Endothelial cell (in vitro differentiated cells): Measurements from ENCODE around the gene CLCA4. TPM values are rescaled to one million over a fixed set of nuclear protein-coding genes. Genes with fewer than 3 reads are reported as not detected.

Source experiments
- DNase-seq: peaks from one replicate; pipeline ENCODE4 v3.0.0; 2021; ENCODE audit warnings: low spot score
- H3K27ac Mint-ChIP-seq: one replicate; pipeline ENCODE4 v1.8.0; 2021; ENCODE audit warnings: mixed read lengths, inconsistent platforms; ENCODE audit not compliant: unreplicated experiment
- H3K27me3 Mint-ChIP-seq: one replicate; pipeline ENCODE4 v1.8.0; 2021; ENCODE audit warnings: mild to moderate bottlenecking, moderate library complexity, mixed read lengths, inconsistent platforms; ENCODE audit not compliant: unreplicated experiment
- H3K36me3 Mint-ChIP-seq: one replicate; pipeline ENCODE4 v1.8.0; 2021; ENCODE audit warnings: mild to moderate bottlenecking, low read depth, mixed read lengths, inconsistent platforms; ENCODE audit not compliant: unreplicated experiment
- H3K4me1 Mint-ChIP-seq: one replicate; pipeline ENCODE4 v1.8.0; 2021; ENCODE audit warnings: mild to moderate bottlenecking, mixed read lengths, inconsistent platforms; ENCODE audit not compliant: unreplicated experiment
- H3K4me3 Mint-ChIP-seq: one replicate; pipeline ENCODE4 v1.8.0; 2021; ENCODE audit warnings: mild to moderate bottlenecking, mixed read lengths, inconsistent platforms; ENCODE audit not compliant: unreplicated experiment
- H3K9me3 Mint-ChIP-seq: one replicate; pipeline ENCODE4 v1.8.0; 2021; ENCODE audit warnings: mixed read lengths, inconsistent platforms; ENCODE audit not compliant: unreplicated experiment
- CTCF ChIP-seq: fragments of 200-600 bp; sonication (generic); IDR thresholded peaks from one replicate; pipeline ENCODE4 v1.5.0; 2021; ENCODE audit warnings: antibody characterized with exemption; ENCODE audit not compliant: unreplicated experiment
- total RNA-seq: library from RNA; stranded (reverse); fragmentation: NEBNext Ultra II Directional; extraction: Animal tissue kit (Norgen Biotek cat#: 25700); gene quantifications from one replicate; pipeline ENCODE4 v1.2.1, GENCODE V29; 2021; ENCODE audit not compliant: unreplicated experiment

Gene CLCA4
- total RNA-seq, 1 donor from 2014 or later: not detected

DNA sequence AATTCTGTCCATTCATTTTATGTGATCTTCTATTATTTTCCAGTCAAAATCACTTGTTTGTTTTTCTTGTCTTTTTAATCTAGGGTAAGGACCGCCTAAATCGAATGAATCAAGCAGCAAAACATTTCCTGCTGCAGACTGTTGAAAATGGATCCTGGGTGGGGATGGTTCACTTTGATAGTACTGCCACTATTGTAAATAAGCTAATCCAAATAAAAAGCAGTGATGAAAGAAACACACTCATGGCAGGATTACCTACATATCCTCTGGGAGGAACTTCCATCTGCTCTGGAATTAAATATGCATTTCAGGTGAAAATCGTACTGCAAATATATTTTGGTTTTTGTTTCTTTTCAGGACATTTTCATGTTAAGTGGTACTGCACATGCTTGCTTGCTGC is 20.5 kb downstream of the CLCA4 start:
- H3K27me3 Mint-ChIP-seq: no peaks in the 10 kb centered on the region
- no peaks in the 10 kb centered on the region for H3K36me3 Mint-ChIP-seq
- H3K27ac Mint-ChIP-seq: no peak overlapping the region
- TF ChIP-seq CTCF: no peak
- DNase-seq: no peak
- no peak overlapping the region for H3K4me3 Mint-ChIP-seq
- H3K9me3 Mint-ChIP-seq: no peaks in the 10 kb centered on the region
- no peaks in the 10 kb centered on the region for H3K4me1 Mint-ChIP-seq

DNA sequence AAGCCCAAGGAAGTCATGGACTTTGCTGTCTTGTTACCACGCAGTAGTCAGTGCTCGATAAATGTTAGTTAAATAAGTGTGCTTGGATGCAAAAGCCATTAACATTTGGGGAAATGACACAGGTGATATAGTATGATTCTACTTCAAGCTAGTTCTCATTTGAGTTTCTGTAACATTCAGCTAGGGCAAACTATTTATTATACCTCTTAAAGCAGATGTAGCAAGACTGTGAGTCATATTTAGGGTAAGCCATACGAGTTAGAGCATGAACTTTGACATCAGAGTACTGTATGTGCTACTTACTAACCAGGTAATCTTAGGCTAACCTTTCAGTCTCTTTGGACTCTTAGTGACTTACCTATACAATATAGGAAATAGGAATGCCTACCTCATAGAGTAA is 21.0 kb downstream of the CLCA4 start:
- Mint-ChIP-seq H3K36me3 (no peaks in the 10 kb centered on the region), H3K9me3 (no peaks in the 10 kb centered on the region), H3K27me3 (no peaks in the 10 kb centered on the region), H3K4me1 (no peaks in the 10 kb centered on the region), H3K4me3 (no peak overlapping the region), H3K27ac (no peak overlapping the region)
- DNase-seq: no peak
- no peak for TF ChIP-seq CTCF

- H3K27me3 Mint-ChIP-seq: no peaks in the 10 kb centered on the region
- no peaks in the 10 kb centered on the region for H3K9me3 Mint-ChIP-seq
- H3K36me3 Mint-ChIP-seq: no peaks in the 10 kb centered on the region
- DNase-seq: no peak
- no peak overlapping the region for H3K4me3 Mint-ChIP-seq
- H3K4me1 Mint-ChIP-seq: no peaks in the 10 kb centered on the region
- H3K27ac Mint-ChIP-seq: no peak overlapping the region
- no peak for TF ChIP-seq CTCF
These were observed 27.0 kb downstream of the CLCA4 start for GRCh38 chr1:86573763-86574484.

DNA sequence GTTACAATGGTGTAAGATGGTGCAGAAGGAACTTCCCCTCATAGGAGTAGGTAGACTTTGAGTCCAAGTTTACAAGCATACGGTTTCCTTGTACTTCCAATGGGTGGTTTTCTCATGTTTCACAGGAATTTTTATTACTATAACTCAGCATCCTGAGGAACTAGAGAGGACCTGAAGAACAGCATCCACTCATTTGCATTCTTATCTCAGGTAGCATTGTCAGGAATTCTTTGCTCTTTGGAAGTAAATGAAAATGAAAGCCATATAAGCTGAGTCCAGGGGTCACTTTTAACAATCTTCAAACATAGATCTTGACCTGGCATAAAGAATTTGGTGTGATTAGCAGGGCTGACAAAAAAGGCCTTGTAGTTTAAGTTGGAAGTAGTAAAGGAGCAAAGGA is 34.4 kb downstream of the CLCA4 start:
- no peak for DNase-seq
- H3K27me3 Mint-ChIP-seq: no peaks in the 10 kb centered on the region
- H3K9me3 Mint-ChIP-seq: no peaks in the 10 kb centered on the region
- no peak for TF ChIP-seq CTCF
- peaks cover 5% of the 10 kb centered on the region for H3K4me1 Mint-ChIP-seq
- no peak overlapping the region for H3K4me3 Mint-ChIP-seq
- no peaks in the 10 kb centered on the region for H3K36me3 Mint-ChIP-seq
- H3K27ac Mint-ChIP-seq: no peak overlapping the region

DNA sequence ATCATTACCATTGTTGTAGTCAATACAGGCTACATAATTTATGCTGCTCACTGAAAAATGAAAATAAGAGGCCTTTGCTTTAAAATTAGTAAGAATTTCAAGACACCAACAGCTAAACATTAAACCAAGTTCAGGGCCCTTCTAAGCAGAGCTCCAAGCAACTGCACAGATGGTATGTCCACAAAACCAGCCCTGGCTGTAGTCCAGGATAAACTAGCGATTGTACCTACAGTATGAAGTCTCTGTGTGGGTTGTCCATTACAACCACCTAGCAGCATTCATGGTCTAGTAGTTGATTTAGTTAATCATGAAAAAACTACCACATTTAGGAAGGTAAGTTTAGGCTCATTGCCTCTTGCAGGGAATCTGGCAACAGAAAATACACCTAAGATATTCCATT is 35.3 kb downstream of the CLCA4 start:
- H3K27me3 Mint-ChIP-seq: no peaks in the 10 kb centered on the region
- no peaks in the 10 kb centered on the region for H3K36me3 Mint-ChIP-seq
- H3K9me3 Mint-ChIP-seq: no peaks in the 10 kb centered on the region
- H3K4me1 Mint-ChIP-seq: peaks cover 5% of the 10 kb centered on the region
- no peak overlapping the region for H3K4me3 Mint-ChIP-seq
- no peak for DNase-seq
- no peak overlapping the region for H3K27ac Mint-ChIP-seq
- no peak for TF ChIP-seq CTCF
